Thyroid gland (tissue), 4 donors: ENCODE measurements around the gene TCOF1. TPM values are rescaled to one million over a fixed set of nuclear protein-coding genes. Genes with fewer than 3 reads are reported as not detected.

ENCODE experiments used
- DNase-seq, 2 donors: peaks; one replicate each; pipeline ENCODE4 v3.0.0-alpha.2; 2019
- H3K27ac ChIP-seq, 3 donors: fragments of 200-600 bp; sonication (generic); 1 replicate in 2 of 3; 2 replicates in 1 of 3; pipeline ENCODE4 v1.5.1; 2016 to 2019; ENCODE audit warnings: mild to moderate bottlenecking in 1 of 3, moderate library complexity in 1 of 3
- H3K27me3 ChIP-seq: fragments of 200-600 bp; sonication (generic); one replicate; pipeline ENCODE4 v1.5.1; 2019
- H3K36me3 ChIP-seq, 2 donors: fragments of 200-600 bp; sonication (generic); one replicate each; pipeline ENCODE4 v1.5.1; 2016 to 2019
- H3K4me1 ChIP-seq, 2 donors: fragments of 200-600 bp; sonication (generic); one replicate each; pipeline ENCODE4 v1.5.1; 2017 to 2019
- H3K4me3 ChIP-seq, 3 donors: fragments of 200-600 bp; sonication (generic); replicated peaks in 1 of 3; 1 replicate in 2 of 3; 2 replicates in 1 of 3; pipeline ENCODE4 v1.5.1; 2016; ENCODE audit warnings: mild to moderate bottlenecking in 1 of 3
- H3K9me3 ChIP-seq: fragments of 200-600 bp; sonication (generic); one replicate; pipeline ENCODE4 v1.5.1; 2017
- POLR2A ChIP-seq, 2 donors: fragments of 450-650 bp; IDR thresholded peaks; one replicate each; pipeline ENCODE4 v1.6.1; 2017; ENCODE audit warnings: antibody characterized with exemption in 2 of 2, mild to moderate bottlenecking in 2 of 2, moderate library complexity in 1 of 2
- WGBS, 2 donors: methylation state at CpG; one replicate each; pipeline ENCODE4 v1.1.5; 2017; 5-methylcytosine and 5-hydroxymethylcytosine counted together
- intact Hi-C: fragments of 100-400 bp; cut with DNase I; formaldehyde crosslinking; loops from one replicate; pipeline ENCODE4 v1.15.1; 2023
- total RNA-seq, 4 donors: library from RNA; depleted of rRNA; stranded (reverse); fragments of >200 nt; gene quantifications; one replicate each; pipeline ENCODE4 v1.2.3, GENCODE V29; 2016
- TF ChIP-seq, protein P1 (sequence below), 6 experiments: fragments of 200-600 bp in 3 of 6; fragments of 450-650 bp in 3 of 6; sonication (generic) in 3 of 6; IDR thresholded peaks; one replicate each; pipeline ENCODE4 v1.5.1; 2016 to 2019; ENCODE audit warnings: antibody characterized with exemption in 6 of 6, mild to moderate bottlenecking in 2 of 6, inconsistent platforms in 1 of 6, moderate library complexity in 1 of 6

The TCOF1 gene
- total RNA-seq, 4 donors from 2014 or later = 20.7 to 28.0 (median 25.3) TPM

DNA sequence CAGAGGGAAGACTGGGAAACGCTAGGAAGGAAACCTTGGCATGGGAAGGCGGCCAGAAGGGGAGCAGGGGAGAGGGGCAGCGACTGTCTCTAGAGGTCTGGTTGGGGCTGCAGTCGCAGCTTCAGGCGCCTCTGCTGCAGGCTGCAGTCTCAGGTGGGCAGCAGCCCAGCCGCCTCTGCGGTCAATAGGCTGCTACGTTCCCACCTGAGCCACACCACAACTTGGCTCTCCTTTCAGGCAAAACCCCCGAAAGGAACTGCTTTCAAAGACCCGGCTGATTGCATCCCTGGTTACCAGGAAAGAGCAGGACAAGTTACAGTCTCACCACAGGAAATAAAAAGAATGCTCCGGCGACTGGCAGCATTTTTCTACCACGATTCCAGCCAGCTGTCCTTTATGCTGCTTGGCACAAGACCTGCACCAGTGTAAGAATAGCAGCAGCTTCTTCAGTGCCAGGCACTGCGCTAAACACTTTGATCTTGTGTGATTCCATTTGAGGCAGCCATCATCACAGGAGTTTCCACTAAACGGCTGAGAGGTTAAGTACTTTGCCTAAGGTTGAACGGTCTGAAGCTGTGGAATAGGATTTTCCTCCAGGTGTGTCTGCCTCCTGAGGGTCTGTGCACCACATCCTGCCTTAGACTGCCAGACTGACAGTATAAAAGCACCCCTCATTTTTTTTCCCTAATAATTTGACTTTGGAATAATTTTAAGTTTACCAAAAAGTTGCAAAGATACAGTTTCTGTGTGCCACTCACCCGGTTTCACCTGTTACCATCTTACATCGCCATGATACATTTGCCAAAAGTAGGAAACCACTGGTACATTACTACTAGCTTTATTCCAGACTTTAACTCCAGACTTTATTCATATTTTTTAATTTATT, 84.6 kb downstream of the TCOF1 start:
- intact Hi-C loops = no loop called here
- peaks cover 36 to 40% of the 10 kb centered on the region in 2 donors for H3K36me3 ChIP-seq

DNA sequence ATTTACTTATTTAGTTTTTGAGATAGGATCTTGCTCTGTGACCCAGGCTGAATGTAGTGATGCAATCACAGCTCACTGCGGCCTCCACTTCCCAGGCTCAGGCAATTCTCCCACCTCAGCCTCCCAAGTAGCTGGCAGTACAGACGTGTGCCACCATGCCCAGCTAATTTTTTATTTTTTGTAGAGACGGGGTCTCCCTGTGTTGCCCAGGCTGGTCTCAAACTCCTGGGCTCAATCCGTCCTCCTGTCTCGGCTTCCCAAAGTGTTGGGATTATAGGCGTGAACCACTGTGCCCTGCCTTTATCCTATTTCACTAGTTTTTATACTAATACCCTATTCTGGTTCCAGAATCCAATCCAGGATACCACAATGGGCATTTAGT, 85.2 kb downstream of the TCOF1 start:
- TF ChIP-seq, protein P1, sequence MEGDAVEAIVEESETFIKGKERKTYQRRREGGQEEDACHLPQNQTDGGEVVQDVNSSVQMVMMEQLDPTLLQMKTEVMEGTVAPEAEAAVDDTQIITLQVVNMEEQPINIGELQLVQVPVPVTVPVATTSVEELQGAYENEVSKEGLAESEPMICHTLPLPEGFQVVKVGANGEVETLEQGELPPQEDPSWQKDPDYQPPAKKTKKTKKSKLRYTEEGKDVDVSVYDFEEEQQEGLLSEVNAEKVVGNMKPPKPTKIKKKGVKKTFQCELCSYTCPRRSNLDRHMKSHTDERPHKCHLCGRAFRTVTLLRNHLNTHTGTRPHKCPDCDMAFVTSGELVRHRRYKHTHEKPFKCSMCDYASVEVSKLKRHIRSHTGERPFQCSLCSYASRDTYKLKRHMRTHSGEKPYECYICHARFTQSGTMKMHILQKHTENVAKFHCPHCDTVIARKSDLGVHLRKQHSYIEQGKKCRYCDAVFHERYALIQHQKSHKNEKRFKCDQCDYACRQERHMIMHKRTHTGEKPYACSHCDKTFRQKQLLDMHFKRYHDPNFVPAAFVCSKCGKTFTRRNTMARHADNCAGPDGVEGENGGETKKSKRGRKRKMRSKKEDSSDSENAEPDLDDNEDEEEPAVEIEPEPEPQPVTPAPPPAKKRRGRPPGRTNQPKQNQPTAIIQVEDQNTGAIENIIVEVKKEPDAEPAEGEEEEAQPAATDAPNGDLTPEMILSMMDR (IDR thresholded peaks at IDR 0.05) = no peak
- TF ChIP-seq POLR2A (IDR thresholded peaks at IDR 0.05) = no peak
- intact Hi-C loops = no loop called here
- H3K9me3 ChIP-seq = no peaks in the 10 kb centered on the region
- peaks cover 40 to 45% of the 10 kb centered on the region in 2 donors for H3K36me3 ChIP-seq
- H3K27me3 ChIP-seq = no peaks in the 10 kb centered on the region
- DNase-seq = no peak
- 84 to 91% methylated on average over 6 of the region's 6 CpGs for whole genome bisulfite sequencing, 2 donors
- H3K4me3 ChIP-seq = no peak overlapping the region
- no peak overlapping the region for H3K27ac ChIP-seq
- H3K4me1 ChIP-seq = peaks cover under 1 to 2% of the 10 kb centered on the region in 2 donors

More for the DNA sequence above, 84.6 kb downstream of the TCOF1 start:
- Histone ChIP-seq H3K4me1 (no peaks in the 10 kb centered on the region), H3K4me3 (no peak overlapping the region), H3K27me3 (no peaks in the 10 kb centered on the region), H3K27ac (no peak overlapping the region), H3K9me3 (no peaks in the 10 kb centered on the region)
- 56 to 69% methylated on average over 18 of the region's 18 CpGs for WGBS, 2 donors
- no peak for DNase-seq
- TF ChIP-seq POLR2A (IDR thresholded peaks at IDR 0.05) = no peak
- TF ChIP-seq, protein P1 (IDR thresholded peaks at IDR 0.05) = no peak

DNA sequence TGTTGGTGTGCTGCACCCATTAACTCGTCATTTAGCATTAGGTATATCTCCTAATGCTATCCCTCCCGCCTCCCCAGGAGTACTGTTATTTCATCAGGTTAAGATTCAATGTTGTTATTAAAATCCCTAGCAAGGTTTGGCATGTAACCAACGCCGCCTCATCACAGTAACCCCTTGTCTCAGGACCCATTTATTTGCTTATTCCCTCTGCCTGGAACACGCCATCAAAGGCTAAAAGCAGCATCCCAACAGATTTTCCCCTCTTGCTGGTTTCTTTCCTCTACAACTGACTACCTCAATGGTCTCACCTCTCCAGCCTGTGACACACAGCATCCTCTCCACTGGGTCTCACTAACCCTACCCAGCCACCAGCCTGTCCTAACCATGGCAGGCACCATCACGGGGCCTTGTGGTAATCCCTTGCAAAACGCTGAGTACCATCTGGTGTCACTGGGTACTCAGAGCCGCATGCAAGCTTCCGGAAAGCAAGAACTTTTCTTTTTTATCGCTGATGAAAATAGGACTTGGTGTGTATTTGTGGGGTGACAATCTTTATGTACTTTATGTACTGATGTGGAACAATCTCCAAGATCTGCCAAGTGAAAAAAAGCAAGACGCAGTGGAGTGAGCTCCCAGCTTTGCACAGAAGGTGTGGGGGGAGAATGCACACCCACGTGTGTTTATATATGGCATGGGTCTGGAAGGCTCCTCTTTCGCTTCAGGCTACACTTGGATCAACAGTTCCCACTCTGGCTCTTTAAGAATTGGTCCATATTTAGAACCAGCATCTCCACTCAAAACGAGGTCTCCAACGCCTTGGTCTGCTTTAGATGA, 86.0 kb downstream of the TCOF1 start:
- Histone ChIP-seq H3K4me3 (no peak overlapping the region), H3K9me3 (no peaks in the 10 kb centered on the region), H3K27ac (no peak overlapping the region), H3K27me3 (no peaks in the 10 kb centered on the region), H3K36me3 (peaks cover 40 to 45% of the 10 kb centered on the region in 2 donors), H3K4me1 (peaks cover 8 to 9% of the 10 kb centered on the region in 2 donors)
- intact Hi-C loops = no loop called here
- TF ChIP-seq, protein P1 (IDR thresholded peaks at IDR 0.05) = no peak
- no peak for TF ChIP-seq POLR2A (IDR thresholded peaks at IDR 0.05)
- no peak for DNase-seq
- WGBS, 2 donors = 83 to 87% methylated on average over 15 of the region's 15 CpGs

DNA sequence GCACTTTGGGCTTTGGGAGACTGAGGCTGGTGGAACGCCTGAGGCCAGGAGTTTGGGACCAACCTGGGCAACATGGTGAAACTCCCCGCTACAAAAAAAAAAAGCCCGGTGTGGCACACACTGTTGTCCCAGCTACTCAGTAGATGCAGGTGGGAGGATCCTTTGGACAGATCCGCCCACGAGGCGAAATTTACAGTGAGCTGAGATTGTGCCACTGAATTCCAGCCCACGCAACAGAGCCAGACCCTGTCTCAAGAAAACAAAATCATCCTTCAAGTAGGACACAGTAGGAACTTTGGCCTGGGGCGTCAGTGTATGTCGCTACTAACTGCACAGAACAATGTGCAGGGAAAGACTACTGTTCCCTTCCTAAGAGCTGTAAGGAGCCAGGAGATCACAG, 87.3 kb downstream of the TCOF1 start:
- Histone ChIP-seq H3K36me3 (peaks cover 40 to 45% of the 10 kb centered on the region in 2 donors), H3K9me3 (no peaks in the 10 kb centered on the region), H3K27ac (no peak overlapping the region), H3K27me3 (no peaks in the 10 kb centered on the region), H3K4me3 (no peak overlapping the region), H3K4me1 (peaks cover 9 to 13% of the 10 kb centered on the region in 2 donors)
- DNase-seq = no peak
- intact Hi-C loops = no loop called here
- 92% methylated on average over 6 to 9 of the region's 9 CpGs for WGBS, 2 donors
- TF ChIP-seq, protein P1 (IDR thresholded peaks at IDR 0.05) = no peak
- no peak for TF ChIP-seq POLR2A (IDR thresholded peaks at IDR 0.05)
